ENCODE data around the gene DTNB.

Gene DTNB

GRCh38 chr2:25337276-25337675 lies 336.1 kb downstream of the DTNB start:
- ATAC-seq: no peak

DNA sequence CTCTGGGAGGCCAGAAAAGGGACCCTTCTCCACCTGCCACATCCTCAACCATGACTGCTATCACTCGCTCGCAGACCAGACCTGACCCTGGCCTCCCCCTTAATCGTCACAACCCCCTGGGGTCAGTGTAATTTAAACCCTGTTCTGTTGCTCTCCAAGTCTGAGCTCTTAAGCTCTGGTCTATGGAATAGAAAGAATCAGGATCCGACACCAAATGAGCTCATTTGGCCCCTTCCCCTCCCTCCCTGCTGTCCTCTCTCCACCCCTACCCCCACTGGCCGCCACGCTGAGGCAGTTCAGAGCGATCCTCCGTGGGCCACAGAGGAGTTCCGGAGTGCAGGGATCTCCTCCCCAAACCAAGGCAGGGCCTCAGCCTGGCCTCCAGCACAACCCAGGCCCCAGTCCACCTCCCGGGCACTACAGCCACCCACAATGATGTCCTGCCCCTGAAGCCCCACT lies 337.0 kb downstream of the DTNB start:
- no peak for ATAC-seq

DNA sequence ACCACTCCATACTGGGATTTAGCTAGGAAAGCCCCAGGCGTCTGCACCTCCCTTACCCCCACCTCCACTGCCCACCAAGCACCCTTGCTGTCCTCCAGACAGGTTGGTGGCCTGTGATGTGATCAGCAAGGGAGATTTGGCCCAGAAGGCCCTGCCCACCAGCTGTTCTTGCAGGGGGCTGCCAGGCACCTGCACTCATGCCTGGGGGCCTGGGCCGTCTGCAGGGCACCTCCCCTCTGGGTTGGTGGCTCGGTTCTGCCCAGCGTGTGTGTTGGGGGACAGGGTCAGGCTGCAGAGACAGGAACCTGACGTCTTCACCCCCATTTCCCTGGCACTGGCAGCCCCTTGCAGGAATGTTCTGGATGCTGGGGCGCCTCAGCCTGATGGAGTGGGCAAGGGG lies 337.4 kb downstream of the DTNB start:
- ATAC-seq: no peak

- no peak for ATAC-seq
Measured at GRCh38 chr2:25335204-25335603, 338.2 kb downstream of the DTNB start.

- ATAC-seq: no peak
Measured at GRCh38 chr2:25334482-25334881, 338.9 kb downstream of the DTNB start.

- ATAC-seq: no peak
Measured at GRCh38 chr2:25333981-25334380, 339.4 kb downstream of the DTNB start.

DNA sequence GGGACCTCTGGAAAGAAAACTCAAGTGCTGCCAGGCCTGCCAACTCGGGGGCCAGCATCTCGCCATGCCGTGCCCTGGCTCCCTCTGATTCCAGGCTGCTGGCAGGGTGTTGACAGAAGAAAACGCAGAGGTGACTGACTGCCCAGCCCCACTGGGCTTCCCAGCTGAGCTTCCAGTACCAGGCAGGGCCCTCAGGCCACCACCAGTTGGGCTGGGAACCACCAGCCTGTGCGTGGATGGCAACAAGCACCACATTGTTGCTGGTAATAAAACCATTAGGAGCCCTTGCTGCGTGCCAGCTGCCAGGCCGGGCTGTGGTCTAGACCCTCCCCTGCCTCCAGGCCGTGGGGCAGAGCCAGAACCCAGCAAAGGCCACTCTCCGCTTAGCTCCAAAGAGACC lies 340.8 kb downstream of the DTNB start:
- ATAC-seq: no peak

DNA sequence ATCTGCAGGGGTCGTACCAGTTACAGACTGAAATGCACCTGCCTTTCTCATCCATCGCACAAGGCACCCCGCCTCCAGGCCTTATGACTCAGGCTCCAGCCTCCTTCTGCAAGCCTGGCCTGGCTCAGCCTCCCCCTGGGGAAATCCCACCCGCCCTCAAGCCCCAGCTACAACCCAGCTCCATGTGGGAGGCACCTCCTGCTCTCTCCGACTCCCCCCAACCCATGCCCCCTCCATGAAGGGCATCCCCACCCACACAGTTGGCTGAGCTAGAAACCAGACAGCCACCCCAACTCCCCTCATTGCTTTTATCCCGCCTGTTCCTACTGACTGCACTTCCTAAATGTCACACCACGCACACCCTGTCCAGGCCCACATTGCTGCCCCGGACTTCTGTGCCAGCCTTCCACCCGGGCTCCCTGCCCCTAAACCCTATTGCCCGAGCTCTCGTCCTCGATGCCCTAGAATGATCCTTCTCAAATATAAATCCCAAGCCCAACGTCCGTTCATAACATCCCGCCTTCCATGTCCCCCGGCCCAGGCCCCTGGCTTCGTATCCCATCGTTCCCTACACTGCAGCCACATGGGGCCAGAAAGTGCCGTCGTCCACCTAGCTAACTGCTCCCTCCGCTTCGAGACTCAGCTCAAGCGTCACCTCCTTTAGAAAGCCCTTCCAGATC lies 341.6 kb downstream of the DTNB start:
- peak; percentile 89 to 90 for ATAC-seq

DNA sequence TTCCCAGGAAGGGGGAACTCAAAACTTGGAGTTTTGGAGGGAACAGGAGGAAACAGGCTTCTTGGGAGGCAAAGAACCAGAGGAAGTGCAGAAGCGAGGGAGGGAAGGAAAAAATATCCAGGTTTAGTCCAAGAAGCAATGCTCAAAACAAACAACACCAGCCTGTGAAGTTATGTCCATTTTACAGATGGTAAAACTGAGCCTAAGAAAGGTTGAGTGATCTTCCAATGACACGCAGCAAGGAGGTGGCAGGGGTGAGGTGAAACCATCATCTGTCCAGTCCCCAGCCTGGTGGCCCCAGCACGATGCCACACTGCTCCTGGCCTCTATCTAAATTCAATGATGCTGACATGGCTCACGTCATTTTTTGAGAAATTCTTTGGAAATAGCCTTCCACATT lies 342.4 kb downstream of the DTNB start:
- no peak for ATAC-seq

- ATAC-seq: no peak
Measured at GRCh38 chr2:25330273-25330672, 343.1 kb downstream of the DTNB start.

GRCh38 chr2:25328152-25329085 lies 345.0 kb downstream of the DTNB start:
- ATAC-seq: no peak

Measured in activated CD4-positive, CD25-positive, alpha-beta regulatory T cell treated with anti-CD3 and anti-CD28 coated beads, Interleukin-2, amount 50 U/mL, for 24 hours (primary cell).